HCT116 (cell line): ENCODE measurements around the gene CCKAR. TPM values are rescaled to one million over a fixed set of nuclear protein-coding genes. Genes with fewer than 3 reads are reported as not detected.

Source experiments
- ATAC-seq: fragments of 200-7000 bp; cut with Tn5 transposase; 2 replicates; pipeline ENCODE4 v1.9.1; 2020; ENCODE audit warnings: mild to moderate bottlenecking, moderate library complexity
- BruUV-seq: library from RNA; stranded (reverse); fragments of 400-500 nt; replicated peaks from 2 replicates; lab custom pipeline; 2021; lab: Mats Ljungman, UMichigan
- CTCF ChIA-PET: fragments of 300-600 bp; sonication (Branson Sonifier 250); formaldehyde crosslinking; loops from one replicate; lab custom pipeline; 2021; ENCODE audit warnings: antibody characterized with exemption; lab: Charles Lee
- POLR2A ChIA-PET: fragments of 300-600, 350-600 bp; sonication (Branson Sonifier 250); formaldehyde crosslinking; loops from one replicate; lab custom pipeline; 2021; ENCODE audit warnings: antibody characterized with exemption; lab: Charles Lee
- RAD21 ChIA-PET, 2 experiments: fragments of 300-600 bp; sonication (Branson Sonifier 250); formaldehyde crosslinking; loops; one replicate each; lab custom pipeline; 2023; ENCODE audit warnings: low total read pairs in 2 of 2; ENCODE audit not compliant: uncharacterized antibody in 2 of 2, unreplicated experiment in 2 of 2, low non-redundant PET in 1 of 2; lab: Charles Lee
- DNase-seq: peaks from one replicate; pipeline ENCODE4 v3.0.0-alpha.2; 2010; ENCODE audit warnings: low read depth, low spot score
- H2AFZ ChIP-seq: fragments of 200-600 bp; shearing (Covaris generic), sonication (generic); 2 replicates; pipeline ENCODE4 v1.6.1; 2017; ENCODE audit warnings: low read depth, mixed run types, mixed read lengths, antibody characterized with exemption, low read length; ENCODE audit not compliant: poor library complexity, severe bottlenecking
- H3K27ac ChIP-seq: 2 replicates; pipeline ENCODE4 v1.5.1; 2012; ENCODE audit warnings: low read depth, low read length
- H3K27me3 ChIP-seq: fragments of 200-600 bp; sonication (generic); 2 replicates; pipeline ENCODE4 v1.6.1; 2016; ENCODE audit warnings: mixed run types, low read length, mixed read lengths; ENCODE audit not compliant: insufficient read depth
- H3K36me3 ChIP-seq, 2 experiments: fragments of 200-500 bp in 1 of 2; fragments of 200-600 bp in 1 of 2; sonication (Bioruptor generic) in 1 of 2; sonication (generic) in 1 of 2; 2 replicates each; pipeline versions ENCODE4 v1.5.1 to v1.6.1; 2014 to 2016; ENCODE audit warnings: low read length in 2 of 2, inconsistent platforms in 1 of 2, mixed read lengths in 1 of 2, mixed run types in 1 of 2; ENCODE audit not compliant: insufficient read depth in 2 of 2, control insufficient read depth in 1 of 2
- H3K4me1 ChIP-seq, 2 experiments: fragments of 200-600 bp in 1 of 2; sonication (generic) in 1 of 2; 2 replicates each; pipeline versions ENCODE4 v1.5.1 to v1.6.1; 2012 to 2017; ENCODE audit warnings: low read length in 2 of 2, inconsistent platforms in 1 of 2, mild to moderate bottlenecking in 1 of 2, mixed read lengths in 1 of 2, mixed run types in 1 of 2, moderate library complexity in 1 of 2; ENCODE audit not compliant: insufficient read depth in 2 of 2, control insufficient read depth in 1 of 2
- H3K4me2 ChIP-seq: fragments of 200-600 bp; sonication (generic); 2 replicates; pipeline ENCODE4 v1.6.1; 2017; ENCODE audit warnings: mixed run types, low read length, mixed read lengths
- H3K4me3 ChIP-seq, 2 experiments: fragments of 200-600 bp in 1 of 2; sonication (generic) in 1 of 2; replicated peaks in 1 of 2; 2 replicates each; pipeline ENCODE4 v1.5.1; 2011 to 2016; ENCODE audit warnings: low read length in 2 of 2, control low read depth in 1 of 2, low read depth in 1 of 2, mild to moderate bottlenecking in 1 of 2, mixed read lengths in 1 of 2, mixed run types in 1 of 2
- H3K79me2 ChIP-seq: fragments of 200-600 bp; sonication (generic); 2 replicates; pipeline ENCODE4 v1.6.1; 2017; ENCODE audit warnings: mild to moderate bottlenecking, mixed run types, low read length, moderate library complexity, mixed read lengths; ENCODE audit not compliant: insufficient read depth
- H3K9ac ChIP-seq: fragments of 200-600 bp; sonication (generic); 2 replicates; pipeline ENCODE4 v1.6.1; 2016; ENCODE audit warnings: low read length, mixed read lengths
- H3K9me2 ChIP-seq: fragments of 200-600 bp; sonication (generic), shearing (Covaris generic); 2 replicates; pipeline ENCODE4 v1.6.1; 2017; ENCODE audit warnings: mixed run types, mild to moderate bottlenecking, moderate library complexity; ENCODE audit not compliant: insufficient read depth
- H3K9me3 ChIP-seq, 2 experiments: fragments of 200-500 bp in 1 of 2; fragments of 200-600 bp in 1 of 2; sonication (Bioruptor generic) in 1 of 2; sonication (generic) in 1 of 2; 2 replicates each; pipeline ENCODE4 v1.6.1; 2014 to 2017; ENCODE audit warnings: low read length in 2 of 2, mixed read lengths in 2 of 2, inconsistent platforms in 1 of 2, low read depth in 1 of 2, mild to moderate bottlenecking in 1 of 2, mixed run types in 1 of 2, moderate library complexity in 1 of 2; ENCODE audit not compliant: control insufficient read depth in 1 of 2, insufficient read depth in 1 of 2
- H4K20me1 ChIP-seq: fragments of 200-600 bp; sonication (generic), shearing (Covaris generic); 2 replicates; pipeline ENCODE4 v1.6.1; 2017; ENCODE audit warnings: mixed run types, mild to moderate bottlenecking, moderate library complexity; ENCODE audit not compliant: insufficient read depth
- ATF3 ChIP-seq: IDR thresholded peaks from 2 replicates; pipeline ENCODE4 v1.6.1; 2012
- CBX3 ChIP-seq: IDR thresholded peaks from 2 replicates; pipeline ENCODE4 v1.6.1; 2012; ENCODE audit warnings: low read depth
- EGR1 ChIP-seq: IDR thresholded peaks from 2 replicates; pipeline ENCODE4 v1.6.1; 2012; ENCODE audit warnings: low read depth
- ELF1 ChIP-seq: IDR thresholded peaks from 2 replicates; pipeline ENCODE4 v1.6.1; 2012; ENCODE audit warnings: low read depth, borderline replicate concordance
- EZH2 ChIP-seq: fragments of 200-600 bp; sonication (generic); IDR thresholded peaks from 2 replicates; pipeline ENCODE4 v1.6.1; 2017; ENCODE audit warnings: antibody characterized with exemption, mixed run types
- EZH2phosphoT487 ChIP-seq: fragments of 200-600 bp; IDR thresholded peaks from 2 replicates; pipeline ENCODE4 v1.6.1; 2018; ENCODE audit warnings: antibody characterized with exemption, borderline replicate concordance
- FOSL1 ChIP-seq: IDR thresholded peaks from 2 replicates; pipeline ENCODE4 v1.6.1; 2012; ENCODE audit warnings: low read depth
- JUND ChIP-seq: IDR thresholded peaks from 2 replicates; pipeline ENCODE4 v1.6.1; 2012
- POLR2A ChIP-seq: IDR thresholded peaks from 2 replicates; pipeline ENCODE4 v1.7.0; 2011; ENCODE audit warnings: borderline replicate concordance; ENCODE audit not compliant: insufficient read depth, insufficient read length; ENCODE audit errors: extremely low read depth
- POLR2AphosphoS5 ChIP-seq: IDR thresholded peaks from 2 replicates; pipeline ENCODE4 v1.6.1; 2011; ENCODE audit warnings: mild to moderate bottlenecking, low read depth, low read length, moderate library complexity
- RAD21 ChIP-seq: IDR thresholded peaks from 2 replicates; pipeline ENCODE4 v1.6.1; 2012; ENCODE audit warnings: low read depth, mild to moderate bottlenecking
- REST ChIP-seq: IDR thresholded peaks from 2 replicates; pipeline ENCODE4 v1.6.1; 2012; ENCODE audit warnings: low read depth
- SIN3A ChIP-seq: IDR thresholded peaks from 2 replicates; pipeline ENCODE4 v1.6.1; 2012; ENCODE audit warnings: low read depth
- TCF7L2 ChIP-seq: IDR thresholded peaks from 2 replicates; pipeline ENCODE4 v1.7.0; 2011; ENCODE audit warnings: borderline replicate concordance, inconsistent platforms; ENCODE audit not compliant: insufficient read depth, insufficient read length; ENCODE audit errors: extremely low read depth
- YY1 ChIP-seq: IDR thresholded peaks from 2 replicates; pipeline ENCODE4 v1.6.1; 2011; ENCODE audit warnings: low read length, low read depth, moderate library complexity, mild to moderate bottlenecking; ENCODE audit not compliant: insufficient replicate concordance; ENCODE audit errors: extremely low read depth
- ZFX ChIP-seq: fragments of 450-650 bp; IDR thresholded peaks from 2 replicates; pipeline ENCODE4 v1.6.1; 2017
- ZNF274 ChIP-seq: fragments of 200-500 bp; sonication (Bioruptor generic); IDR thresholded peaks from 2 replicates; pipeline ENCODE4 v1.6.1; 2014; ENCODE audit warnings: mild to moderate bottlenecking, low read depth, low read length, inconsistent platforms
- intact Hi-C: fragments of 100-400 bp; cut with micrococcal nuclease; formaldehyde crosslinking; loops from 2 replicates; pipeline ENCODE4 v1.10.0; 2022
- total RNA-seq: library from RNA; stranded (reverse); gene quantifications from one replicate; pipeline ENCODE4 v1.2.1, GENCODE V29; 2021; ENCODE audit not compliant: unreplicated experiment
- TF ChIP-seq, protein P1 (sequence below): IDR thresholded peaks from 2 replicates; pipeline ENCODE4 v1.6.1; 2012
- TF ChIP-seq, protein P2 (sequence below): IDR thresholded peaks from 2 replicates; pipeline ENCODE4 v1.6.1; 2011; ENCODE audit warnings: mild to moderate bottlenecking, low read length, moderate library complexity; ENCODE audit not compliant: insufficient replicate concordance; ENCODE audit errors: extremely low read depth
- TF ChIP-seq, protein P3 (sequence below), 3 experiments: fragments of 200-600 bp in 1 of 3; sonication (generic) in 1 of 3; IDR thresholded peaks in 2 of 3; conservative IDR thresholded peaks in 1 of 3; 2 replicates each; pipeline ENCODE4 v1.5.1; 2012 to 2017; ENCODE audit warnings: low read depth in 2 of 3, low read length in 2 of 3, antibody characterized with exemption in 1 of 3, borderline replicate concordance in 1 of 3, control low read depth in 1 of 3, mild to moderate bottlenecking in 1 of 3, mixed read lengths in 1 of 3, mixed run types in 1 of 3, moderate library complexity in 1 of 3; ENCODE audit not compliant: insufficient read depth in 1 of 3

CCKAR gene
- total RNA-seq, 1 experiment from 2014 or later: not detected

- Histone ChIP-seq H3K9me3 (no peaks in the 10 kb centered on the region), H3K9ac (no peak overlapping the region)
- DNase-seq: no peak
- ChIA-PET RAD21 (no interaction called here), POLR2A (no interaction called here)
- TF ChIP-seq, protein P1, sequence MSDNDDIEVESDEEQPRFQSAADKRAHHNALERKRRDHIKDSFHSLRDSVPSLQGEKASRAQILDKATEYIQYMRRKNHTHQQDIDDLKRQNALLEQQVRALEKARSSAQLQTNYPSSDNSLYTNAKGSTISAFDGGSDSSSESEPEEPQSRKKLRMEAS: no peak
- no peak for TF ChIP-seq ATF3
- TF ChIP-seq TCF7L2: no peak
- TF ChIP-seq JUND: no peak
- no peak for TF ChIP-seq REST
- no peak for TF ChIP-seq ZNF274
- no peak for TF ChIP-seq YY1
- no peak for TF ChIP-seq FOSL1
- no peak for TF ChIP-seq ZFX
- TF ChIP-seq, protein P2, sequence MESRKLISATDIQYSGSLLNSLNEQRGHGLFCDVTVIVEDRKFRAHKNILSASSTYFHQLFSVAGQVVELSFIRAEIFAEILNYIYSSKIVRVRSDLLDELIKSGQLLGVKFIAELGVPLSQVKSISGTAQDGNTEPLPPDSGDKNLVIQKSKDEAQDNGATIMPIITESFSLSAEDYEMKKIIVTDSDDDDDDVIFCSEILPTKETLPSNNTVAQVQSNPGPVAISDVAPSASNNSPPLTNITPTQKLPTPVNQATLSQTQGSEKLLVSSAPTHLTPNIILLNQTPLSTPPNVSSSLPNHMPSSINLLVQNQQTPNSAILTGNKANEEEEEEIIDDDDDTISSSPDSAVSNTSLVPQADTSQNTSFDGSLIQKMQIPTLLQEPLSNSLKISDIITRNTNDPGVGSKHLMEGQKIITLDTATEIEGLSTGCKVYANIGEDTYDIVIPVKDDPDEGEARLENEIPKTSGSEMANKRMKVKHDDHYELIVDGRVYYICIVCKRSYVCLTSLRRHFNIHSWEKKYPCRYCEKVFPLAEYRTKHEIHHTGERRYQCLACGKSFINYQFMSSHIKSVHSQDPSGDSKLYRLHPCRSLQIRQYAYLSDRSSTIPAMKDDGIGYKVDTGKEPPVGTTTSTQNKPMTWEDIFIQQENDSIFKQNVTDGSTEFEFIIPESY: no peak
- no peak for TF ChIP-seq POLR2AphosphoS5
- TF ChIP-seq ELF1: no peak
- no peak for TF ChIP-seq EZH2
- TF ChIP-seq EGR1: no peak
- TF ChIP-seq, protein P3, sequence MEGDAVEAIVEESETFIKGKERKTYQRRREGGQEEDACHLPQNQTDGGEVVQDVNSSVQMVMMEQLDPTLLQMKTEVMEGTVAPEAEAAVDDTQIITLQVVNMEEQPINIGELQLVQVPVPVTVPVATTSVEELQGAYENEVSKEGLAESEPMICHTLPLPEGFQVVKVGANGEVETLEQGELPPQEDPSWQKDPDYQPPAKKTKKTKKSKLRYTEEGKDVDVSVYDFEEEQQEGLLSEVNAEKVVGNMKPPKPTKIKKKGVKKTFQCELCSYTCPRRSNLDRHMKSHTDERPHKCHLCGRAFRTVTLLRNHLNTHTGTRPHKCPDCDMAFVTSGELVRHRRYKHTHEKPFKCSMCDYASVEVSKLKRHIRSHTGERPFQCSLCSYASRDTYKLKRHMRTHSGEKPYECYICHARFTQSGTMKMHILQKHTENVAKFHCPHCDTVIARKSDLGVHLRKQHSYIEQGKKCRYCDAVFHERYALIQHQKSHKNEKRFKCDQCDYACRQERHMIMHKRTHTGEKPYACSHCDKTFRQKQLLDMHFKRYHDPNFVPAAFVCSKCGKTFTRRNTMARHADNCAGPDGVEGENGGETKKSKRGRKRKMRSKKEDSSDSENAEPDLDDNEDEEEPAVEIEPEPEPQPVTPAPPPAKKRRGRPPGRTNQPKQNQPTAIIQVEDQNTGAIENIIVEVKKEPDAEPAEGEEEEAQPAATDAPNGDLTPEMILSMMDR (IDR thresholded peaks at IDR 0.05 in 2 of 3, conservative IDR thresholded peaks at IDR 0.05 in 1 of 3; ENCODE audit: borderline replicate concordance in 1 of 3, insufficient read depth in 1 of 3, low read depth in 2 of 3, low read length in 2 of 3): no peak
- TF ChIP-seq CBX3: no peak
- no peak for TF ChIP-seq SIN3A
- TF ChIP-seq RAD21: no peak
- no peak for TF ChIP-seq POLR2A
- no peak for TF ChIP-seq EZH2phosphoT487
- TF ChIP-seq, all 23 proteins: peak for 0
- no peaks in the 10 kb centered on the region for H3K4me1 ChIP-seq
- no peaks in the 10 kb centered on the region for H3K36me3 ChIP-seq
- no peaks in the 10 kb centered on the region for H4K20me1 ChIP-seq
- H3K27me3 ChIP-seq: peaks cover 5% of the 10 kb centered on the region
- no peaks in the 10 kb centered on the region for H3K9me2 ChIP-seq
- H3K79me2 ChIP-seq: no peaks in the 10 kb centered on the region
- no peak overlapping the region for H3K4me3 ChIP-seq
- H3K27ac ChIP-seq: no peak overlapping the region
- no peak for ATAC-seq
- intact Hi-C loops: no loop called here
- CTCF ChIA-PET: no interaction called here
- no TSS peak for BruUV-seq
- no peak overlapping the region for H2AFZ ChIP-seq
- H3K4me2 ChIP-seq: no peak overlapping the region
Measured at GRCh38 chr4:26490960-26491284, 638 bp upstream of the CCKAR start.
